GM21526 (cell line): ENCODE measurements around the gene MACROH2A1.
A peak's percentile ranks its signal among the peaks of the same experiment; 100 is the strongest.

ENCODE experiments used
- ATAC-seq: cut with Tn5 transposase; IDR thresholded peaks from one replicate; pipeline ENCODE4 v1.9.1; 2021; ENCODE audit warnings: moderate library complexity; ENCODE audit not compliant: unreplicated experiment, low FRiP score

MACROH2A1 gene

DNA sequence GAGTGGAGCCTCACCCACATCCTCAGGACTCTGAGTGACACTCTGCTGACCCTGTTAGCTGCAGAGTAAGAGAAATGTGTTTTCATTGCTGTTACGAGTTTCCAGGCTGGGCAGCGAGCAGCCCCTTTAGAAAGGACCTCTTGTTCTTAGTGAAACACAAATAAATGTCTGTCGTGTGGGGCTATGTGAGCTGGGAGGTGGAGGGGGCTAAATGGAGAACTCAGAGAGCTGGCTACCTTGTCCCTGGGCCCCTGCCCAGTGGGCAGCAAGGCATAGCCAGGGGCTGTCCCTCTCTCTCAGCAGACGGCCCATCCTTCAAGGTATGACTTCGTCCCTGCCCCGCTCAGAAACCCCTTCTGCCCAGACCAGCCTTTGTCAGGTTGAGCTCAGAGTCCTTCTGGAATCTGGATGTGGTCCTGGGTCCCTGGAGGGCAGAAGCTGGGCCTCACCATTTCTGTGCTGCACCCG lies 38.0 kb upstream of the MACROH2A1 start:
- no peak for ATAC-seq

DNA sequence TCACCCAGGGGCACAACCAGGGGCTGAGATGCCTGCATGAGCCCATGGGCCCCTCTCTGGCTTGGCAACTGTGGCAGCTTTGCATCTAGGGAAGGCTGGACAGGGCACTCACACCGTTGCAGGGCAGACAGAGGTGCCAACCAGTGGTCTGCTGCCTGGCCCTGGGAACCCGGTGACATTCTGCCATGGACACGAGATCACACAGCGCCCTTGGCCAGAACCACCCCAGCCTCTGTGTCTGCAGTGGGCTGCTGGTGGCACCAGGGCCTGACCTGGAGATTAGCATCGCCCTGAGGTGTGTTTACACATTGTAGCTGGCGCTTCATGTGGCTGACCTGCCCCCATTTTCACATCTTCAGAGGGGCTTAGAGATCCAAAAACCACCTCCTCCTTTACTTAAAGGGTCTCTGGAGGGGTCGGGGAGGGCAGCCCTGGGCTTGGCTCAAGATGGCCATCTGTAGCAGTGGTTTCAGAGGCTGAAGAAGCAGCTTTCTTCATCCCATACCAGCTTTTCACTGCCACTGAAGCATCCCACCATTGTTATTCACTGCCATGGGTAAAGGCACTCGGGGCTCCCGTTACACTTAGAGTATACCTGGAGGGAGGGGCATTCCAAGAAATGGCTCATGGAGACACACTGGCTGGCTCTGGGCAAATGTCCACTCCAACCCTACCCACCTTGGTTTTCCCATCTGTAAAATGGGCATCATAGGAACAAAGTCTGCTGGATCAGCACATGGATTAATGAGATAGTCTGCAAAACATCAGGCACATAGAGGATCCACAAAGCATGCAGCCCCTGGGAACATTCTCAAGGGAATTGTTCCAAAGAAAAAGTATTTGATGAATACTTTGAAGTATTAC lies 36.7 kb upstream of the MACROH2A1 start:
- ATAC-seq: no peak

DNA sequence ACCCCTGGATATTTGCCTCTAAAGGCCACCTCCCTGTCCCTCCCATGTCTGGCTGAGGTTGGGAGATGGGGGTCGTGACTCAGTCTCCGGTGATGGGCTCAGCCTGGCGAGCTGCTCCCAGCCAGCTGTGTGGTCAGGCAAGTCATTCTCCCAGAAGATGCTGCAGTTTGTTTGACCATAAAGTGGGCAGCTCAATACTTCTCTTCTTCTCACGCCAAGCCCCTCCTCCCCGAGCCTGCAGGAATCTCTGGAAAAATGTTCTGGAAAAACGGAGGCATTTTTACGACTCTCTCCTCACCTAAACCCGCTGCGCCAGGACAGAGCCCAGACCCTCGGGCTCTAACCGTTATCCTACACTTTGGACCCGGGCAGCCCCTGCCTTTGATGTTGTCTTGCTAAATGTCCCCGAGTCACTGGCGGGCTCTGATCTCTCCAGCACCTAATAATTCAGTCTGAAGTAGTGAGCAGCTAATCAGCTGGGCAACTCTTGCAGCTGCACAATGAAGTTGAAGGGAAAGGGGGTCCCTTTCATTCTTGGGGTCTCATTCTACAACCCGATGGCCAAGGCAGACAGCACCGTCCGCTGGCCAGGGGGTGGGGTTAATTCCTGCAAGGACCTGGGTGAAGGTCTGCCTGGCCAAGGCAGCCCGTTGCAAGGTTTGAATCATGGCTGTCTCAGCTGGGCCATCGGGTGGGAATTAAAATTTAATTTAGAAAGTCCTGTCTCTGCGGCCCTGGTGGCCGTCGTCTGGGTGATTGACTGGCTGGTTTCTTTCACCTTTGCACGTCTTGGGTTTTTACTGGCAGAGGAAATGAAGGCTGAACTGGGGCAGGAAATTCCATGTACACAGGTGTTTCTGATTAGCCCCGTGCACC lies 35.8 kb upstream of the MACROH2A1 start:
- no peak for ATAC-seq

DNA sequence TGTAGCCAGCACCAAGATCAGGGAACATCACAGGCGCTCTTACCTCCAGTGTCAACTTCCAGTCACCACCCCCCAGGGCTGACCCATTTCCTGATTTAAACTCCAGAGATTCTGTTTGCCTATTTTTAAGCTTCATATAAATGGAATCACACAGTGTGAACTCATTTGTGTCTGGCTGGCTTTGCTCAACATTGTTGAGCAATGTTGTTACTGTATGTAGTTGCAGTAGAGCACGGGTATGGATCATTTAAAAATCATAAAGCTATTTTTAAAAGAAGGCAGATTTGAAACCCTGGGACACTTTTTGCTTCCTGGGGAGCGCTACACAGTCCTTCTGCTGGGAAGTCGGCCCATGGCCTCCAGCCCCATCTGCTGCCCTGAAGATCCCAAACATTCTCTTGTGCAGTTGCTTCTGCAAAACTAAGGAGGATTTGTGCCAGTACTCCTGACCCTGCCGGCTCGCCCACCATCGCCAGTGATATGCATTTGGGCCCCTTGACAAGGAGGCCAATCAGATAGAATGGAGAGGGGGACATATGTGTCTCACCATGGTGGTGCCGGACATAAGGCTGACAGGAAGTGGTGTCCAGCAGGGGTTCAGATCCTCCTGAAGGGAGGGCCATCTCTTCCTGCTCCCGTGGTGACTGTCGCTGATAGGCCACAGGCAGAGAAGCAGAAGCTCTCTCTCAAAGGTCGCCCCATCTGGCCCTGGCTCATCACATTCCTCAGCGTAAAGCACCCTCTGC lies 34.8 kb upstream of the MACROH2A1 start:
- no peak for ATAC-seq

DNA sequence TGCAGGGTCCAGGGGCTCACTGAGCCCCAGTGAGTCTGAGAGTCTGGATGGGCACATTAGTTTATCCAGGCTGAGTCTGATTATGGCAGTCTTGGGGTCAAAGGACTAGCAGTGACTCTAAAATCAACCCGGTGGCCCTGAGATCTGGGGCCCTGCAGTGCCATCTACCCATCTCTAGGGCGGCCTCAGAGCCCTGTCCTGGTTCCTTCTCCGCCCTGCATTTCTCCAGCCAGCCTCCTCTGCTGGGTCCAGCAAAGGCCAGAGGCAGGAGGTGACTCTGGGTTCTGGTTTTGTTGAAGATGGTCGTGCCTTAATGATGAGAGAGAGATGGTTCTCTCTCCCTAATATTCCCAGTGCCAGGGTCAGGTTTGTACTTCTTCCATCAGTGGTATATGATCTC lies 33.1 kb upstream of the MACROH2A1 start:
- no peak for ATAC-seq

DNA sequence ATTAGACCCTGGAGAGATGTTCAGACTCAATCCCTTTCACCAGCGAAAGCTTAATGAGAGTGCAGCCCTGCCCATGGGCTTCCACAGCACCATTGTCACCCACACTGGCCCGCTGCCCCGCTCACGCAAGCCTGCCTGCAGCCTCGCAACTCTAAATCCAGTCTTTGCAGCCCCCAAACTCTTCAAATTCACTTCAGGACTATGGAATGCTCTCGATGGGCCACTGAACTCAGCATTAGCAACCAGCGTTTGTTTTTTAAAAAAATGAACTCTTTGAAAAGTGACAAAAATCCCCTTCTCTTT lies 31.1 kb upstream of the MACROH2A1 start:
- ATAC-seq: no peak

DNA sequence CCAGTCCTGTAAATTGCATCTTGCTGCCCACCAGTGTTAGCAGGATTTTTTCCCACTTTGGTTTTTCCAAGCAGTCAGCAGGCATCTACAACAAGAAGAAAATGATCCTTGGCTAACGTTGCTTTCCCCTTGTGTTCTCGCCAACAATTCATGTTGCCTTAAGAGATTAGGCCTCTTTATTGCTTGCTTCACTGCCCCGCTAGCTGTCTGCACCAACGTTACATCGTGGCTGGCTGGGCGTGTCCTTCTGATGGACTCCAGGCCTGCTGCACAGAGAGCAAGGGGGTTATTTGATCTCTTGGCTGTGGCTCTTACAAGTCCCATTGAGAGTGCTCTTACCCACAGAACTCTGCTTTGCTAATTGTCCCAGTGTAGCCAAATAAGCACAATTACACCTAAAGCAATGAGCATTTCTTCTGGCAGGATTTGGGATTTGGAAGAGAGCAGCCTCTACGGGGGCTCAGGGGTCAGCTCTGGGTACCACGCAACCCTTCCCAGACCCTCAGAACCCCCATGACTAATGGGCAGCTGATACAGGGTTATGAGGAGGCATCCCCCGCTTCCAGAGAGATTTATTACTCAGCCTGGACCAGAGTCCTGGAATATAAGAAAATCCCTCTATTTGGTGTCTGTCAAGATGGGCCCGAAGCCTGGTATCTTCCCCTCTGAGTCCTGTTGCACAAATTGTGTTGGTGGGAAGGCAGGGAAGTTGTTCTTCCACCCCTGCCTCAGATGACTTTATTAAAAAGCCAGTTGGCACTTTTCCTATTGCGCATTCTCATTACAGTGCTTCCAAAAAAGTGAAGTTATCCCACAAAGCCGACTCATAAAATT lies 30.5 kb upstream of the MACROH2A1 start:
- no peak for ATAC-seq

DNA sequence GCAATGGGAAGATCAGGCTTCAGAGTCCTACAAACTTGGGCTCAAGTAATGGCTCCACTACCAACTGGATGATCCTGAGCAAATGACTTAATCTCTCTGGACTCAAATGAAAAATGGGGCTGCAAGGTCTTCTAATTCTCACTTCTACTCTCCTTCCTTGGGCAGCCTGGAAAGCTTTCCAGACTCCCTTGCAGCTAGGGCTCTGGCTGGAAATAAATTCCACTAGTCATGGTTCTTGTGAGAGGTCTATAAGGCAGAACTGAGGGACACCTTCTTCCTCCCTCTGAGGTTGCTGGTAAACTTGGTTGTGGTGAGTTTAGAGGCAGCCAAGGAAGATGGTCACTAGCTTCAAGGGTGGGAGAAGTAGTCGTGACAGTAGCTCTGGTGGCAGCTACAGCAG lies 29.6 kb upstream of the MACROH2A1 start:
- ATAC-seq: no peak

DNA sequence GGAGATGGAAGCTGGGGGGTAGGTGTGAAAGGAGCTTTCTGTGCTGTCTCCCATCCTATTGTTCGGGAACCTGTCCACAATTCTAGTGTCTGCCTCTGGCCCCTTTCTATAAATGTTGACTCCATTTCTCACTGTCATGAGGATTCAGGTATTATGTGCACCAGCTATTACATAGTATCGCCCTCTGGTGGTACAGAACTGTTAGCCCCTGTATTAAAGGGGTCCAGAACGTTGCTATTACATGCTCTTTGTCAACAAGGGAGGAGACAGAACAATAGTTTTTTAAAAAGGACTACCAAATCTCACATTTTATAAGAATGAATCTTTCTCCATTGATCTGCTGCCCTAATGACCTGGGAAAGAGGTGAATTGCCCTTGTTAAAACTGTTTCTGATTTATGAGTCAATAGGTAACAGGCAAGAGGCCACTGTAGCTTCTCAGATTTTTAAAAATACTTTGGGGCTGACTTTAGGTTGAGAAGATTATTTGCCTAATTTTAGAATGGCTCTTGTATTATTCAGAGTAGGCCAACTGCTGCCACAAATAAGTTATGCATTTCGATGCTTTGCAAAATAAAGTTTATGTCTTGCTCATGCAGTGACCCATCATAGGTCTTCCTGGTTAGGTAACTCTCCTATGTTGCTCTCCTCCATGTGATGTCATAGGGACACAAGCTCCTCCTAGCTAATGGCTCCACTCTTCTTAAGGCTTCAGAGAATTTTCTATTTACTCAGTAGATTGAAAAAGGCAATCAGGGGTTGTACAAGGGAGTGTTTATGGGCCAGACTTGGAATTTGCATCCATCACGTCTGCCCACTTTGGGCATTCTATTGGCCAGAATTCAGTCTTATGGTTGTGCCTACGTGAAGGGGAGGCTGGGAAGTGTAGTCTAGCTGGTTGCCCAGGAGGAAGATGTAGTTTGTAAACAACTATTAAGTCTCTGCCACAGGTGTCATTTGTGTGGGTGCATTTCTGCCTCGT lies 27.4 kb upstream of the MACROH2A1 start:
- ATAC-seq: peak; percentile 86

DNA sequence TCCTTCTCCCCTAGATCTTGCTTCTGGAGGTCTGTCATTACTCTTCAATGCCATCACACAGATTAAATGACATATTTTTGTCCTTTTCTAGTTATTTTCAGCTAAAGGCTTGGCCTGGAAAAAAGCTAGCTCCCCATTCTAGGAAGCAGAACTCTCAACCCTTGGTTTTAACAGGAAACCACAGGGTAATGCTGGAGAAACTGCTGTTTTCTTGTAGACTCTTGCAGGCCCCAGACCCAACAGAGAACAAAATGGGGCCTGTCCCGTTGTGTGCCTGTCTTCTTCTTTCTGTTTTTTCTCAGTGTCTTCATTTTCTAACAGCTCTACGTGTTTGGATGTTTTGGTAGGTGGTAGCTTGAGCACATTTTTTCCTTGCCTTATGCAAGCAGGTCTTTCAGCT lies 26.6 kb upstream of the MACROH2A1 start:
- no peak for ATAC-seq

DNA sequence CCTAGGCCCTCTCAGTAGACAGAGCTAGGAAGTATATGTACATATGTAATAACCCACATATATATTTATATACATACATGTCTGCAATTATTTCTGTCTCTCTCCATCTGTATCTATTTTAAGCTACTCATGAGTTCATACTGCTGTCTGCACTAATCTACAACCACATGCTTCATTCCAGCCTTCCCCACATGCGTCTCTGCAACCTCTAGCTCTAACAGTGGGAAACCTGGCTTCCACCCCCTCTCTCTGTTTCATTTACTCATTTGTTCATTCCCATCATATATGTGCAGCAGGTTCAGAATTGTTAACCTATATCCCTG lies 24.8 kb upstream of the MACROH2A1 start:
- no peak for ATAC-seq

DNA sequence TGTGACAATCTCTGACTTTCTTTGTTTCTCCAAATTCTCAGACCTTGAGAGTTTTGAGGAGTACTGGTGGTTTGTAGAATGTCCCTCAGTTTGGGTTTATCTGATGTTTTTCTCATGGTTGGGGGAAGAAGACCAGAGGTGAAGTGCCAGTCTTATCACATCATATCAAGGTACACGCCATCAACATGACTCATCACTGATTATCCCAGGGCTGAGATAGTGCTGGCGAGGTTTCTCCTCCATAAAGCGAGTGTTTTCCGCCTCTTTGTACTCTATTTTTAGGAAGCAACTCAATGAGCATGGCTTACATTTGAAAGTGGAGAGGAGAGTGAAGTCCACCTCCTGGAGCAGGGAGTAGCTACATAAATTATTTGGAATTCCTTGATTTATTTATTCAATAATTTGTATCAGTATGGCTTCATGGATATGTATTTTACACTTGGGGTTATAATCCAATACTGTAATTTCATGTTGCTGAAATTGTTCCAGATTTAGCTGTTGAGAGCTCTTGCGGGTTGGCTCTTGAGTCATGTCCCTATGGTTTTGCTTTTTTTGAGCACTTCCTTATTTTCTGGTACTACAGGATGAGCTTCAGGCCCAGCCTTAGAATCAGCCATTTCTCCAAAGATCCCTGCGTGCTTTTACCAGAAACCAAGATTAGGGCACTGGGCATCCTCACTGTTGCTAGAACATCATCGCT lies 24.3 kb upstream of the MACROH2A1 start:
- no peak for ATAC-seq

DNA sequence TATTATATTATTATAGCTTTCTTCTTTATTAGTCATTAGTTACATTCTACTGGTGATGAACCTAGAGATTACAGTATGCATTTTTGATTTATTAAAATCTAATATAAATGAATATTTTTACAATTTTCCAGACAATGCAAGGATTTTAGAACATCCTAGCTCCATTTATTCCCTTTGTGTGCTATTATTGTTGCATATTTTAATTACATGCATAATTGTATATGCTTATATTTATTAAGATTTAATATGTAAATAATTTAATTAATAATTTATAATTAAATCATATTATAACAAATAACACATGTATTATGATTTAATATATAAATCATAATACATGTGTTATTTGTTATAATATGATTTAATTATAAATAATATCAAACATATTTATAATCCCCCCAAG lies 23.4 kb upstream of the MACROH2A1 start:
- no peak for ATAC-seq

DNA sequence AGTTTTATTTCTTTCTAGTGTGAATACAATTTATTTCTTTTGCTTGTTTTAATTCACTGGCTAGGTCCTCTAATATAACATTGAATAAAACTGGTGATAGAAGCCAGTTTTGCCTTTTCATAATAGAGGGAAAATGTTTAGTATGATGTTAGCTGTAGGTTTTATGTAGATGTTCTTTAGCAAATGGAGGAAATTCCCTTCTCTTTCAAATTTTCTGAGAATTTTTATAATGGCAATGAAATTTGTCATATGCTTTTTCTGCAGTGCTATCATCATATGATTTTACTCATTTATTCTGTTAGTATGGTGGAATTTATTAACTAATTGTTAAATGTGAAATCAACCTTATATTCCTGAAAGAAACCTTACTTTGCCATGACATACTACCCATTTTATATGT lies 18.1 kb upstream of the MACROH2A1 start:
- no peak for ATAC-seq

DNA sequence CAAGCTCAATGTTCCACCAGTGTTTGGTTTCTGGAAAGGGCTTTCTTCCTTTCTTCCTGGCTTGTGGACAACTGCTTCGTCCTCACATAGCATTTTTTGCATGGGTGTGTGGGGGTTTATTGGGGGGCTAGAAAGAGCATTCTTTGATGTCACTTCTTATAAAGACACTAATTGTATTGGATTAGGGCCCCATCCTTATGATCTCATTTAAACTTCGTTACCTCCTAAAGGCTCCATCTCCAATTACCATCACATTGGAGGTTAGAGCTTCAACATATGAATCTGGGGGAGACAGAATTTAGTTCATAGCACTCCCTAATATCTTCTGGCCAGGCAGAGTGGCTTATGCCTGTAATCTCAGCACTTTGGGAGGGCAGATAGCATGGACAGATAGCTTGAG lies 6.1 kb upstream of the MACROH2A1 start:
- ATAC-seq: no peak

DNA sequence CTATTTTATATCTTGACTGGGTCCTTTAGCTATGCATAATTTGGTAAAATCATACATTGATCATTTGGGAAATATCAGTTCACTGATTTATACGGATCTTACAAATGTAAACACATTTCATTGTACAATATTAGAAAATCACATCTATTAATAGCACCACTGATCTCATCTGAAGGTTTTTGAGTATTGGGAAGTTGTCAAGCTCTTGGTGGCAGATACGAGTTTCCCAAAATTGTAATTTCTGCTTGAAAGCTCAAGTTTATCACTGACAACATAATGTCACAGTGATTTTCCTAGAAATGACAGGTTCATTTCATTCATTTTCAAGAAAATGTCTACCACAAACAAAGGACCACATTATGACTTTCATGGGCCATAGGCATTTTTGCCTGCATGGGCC lies 3.0 kb upstream of the MACROH2A1 start:
- no peak for ATAC-seq

DNA sequence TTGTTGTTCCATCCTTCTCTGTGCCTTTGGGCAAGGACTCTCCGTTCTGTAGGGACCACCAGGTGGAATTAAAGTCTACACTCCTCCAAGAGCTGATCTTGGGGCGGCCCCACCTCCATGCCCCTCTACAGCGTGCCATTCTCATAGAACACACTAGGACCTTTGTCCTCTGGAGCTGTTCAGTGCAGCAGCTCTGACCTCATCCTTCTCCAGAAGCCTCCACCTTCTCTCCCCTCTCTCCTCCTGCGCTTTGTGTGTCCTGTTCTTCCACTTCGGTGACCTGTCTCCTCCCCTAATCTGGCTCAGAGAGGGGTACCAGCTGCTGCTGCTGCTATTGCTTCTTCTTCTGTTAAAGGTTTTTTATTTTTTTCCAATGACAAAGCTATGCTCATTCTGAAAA lies 1.8 kb upstream of the MACROH2A1 start:
- no peak for ATAC-seq

DNA sequence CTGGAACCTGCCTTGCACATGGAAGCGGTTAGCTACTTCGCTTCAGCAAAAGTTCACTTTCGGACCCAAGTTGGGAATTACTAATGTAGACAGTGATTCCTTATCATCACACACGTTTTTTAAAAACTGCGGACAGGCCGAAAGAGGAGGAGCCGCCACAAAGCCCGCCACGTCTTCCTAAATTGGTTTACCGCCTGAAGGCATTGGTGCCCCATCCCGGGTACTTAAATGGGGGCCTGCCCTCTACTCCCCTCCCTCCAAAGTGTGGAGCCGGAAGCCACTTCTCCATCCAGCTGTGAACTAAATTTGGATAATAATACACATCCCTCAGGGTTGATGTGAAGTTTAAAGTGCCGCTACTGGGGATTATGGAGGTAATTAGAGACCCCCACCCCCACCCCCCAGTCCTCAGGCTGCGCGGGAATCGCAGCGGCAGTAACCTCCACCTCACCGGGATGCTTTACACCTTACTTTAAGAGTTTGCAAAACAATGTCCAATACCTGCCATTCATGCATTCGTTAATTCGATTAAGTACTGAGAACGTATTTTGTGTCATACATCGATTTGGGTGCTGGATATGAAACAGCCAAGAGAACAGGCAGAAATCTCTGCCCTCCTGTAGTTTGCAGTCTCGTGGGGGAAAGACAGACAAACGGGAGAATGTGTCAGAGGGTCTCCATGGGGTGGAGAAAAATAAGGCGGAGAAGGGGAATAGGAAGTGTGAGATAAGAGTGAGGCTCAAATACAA lies 937 bp upstream of the MACROH2A1 start:
- no peak for ATAC-seq
